Activated CD4-positive, alpha-beta T cell treated with anti-CD3 and anti-CD28 coated beads, Interleukin-2, amount 10 ng/mL, durations not matched to agents 24 days and 14 days (primary cell): ENCODE results near the gene PRKACA. TPM values are rescaled to one million over a fixed set of nuclear protein-coding genes. Genes with fewer than 3 reads are reported as not detected.

Experiments used
- DNase-seq: peaks from one replicate; pipeline ENCODE4 v3.0.0; 2022
- H3K27ac Mint-ChIP-seq: one replicate; pipeline ENCODE4 v1.8.0; 2022; ENCODE audit warnings: mild to moderate bottlenecking, mixed read lengths
- H3K27me3 Mint-ChIP-seq: one replicate; pipeline ENCODE4 v1.8.0; 2022; ENCODE audit warnings: mixed read lengths
- H3K36me3 Mint-ChIP-seq: one replicate; pipeline ENCODE4 v1.8.0; 2022; ENCODE audit warnings: low read depth, mild to moderate bottlenecking, mixed read lengths
- H3K4me1 Mint-ChIP-seq: one replicate; pipeline ENCODE4 v1.8.0; 2021; ENCODE audit warnings: mixed read lengths
- H3K4me3 Mint-ChIP-seq: one replicate; pipeline ENCODE4 v1.8.0; 2022; ENCODE audit warnings: mild to moderate bottlenecking, moderate library complexity, mixed read lengths
- H3K9me3 Mint-ChIP-seq: one replicate; pipeline ENCODE4 v1.8.0; 2021; ENCODE audit warnings: mixed read lengths
- intact Hi-C: fragments of 100-400 bp; cut with micrococcal nuclease; formaldehyde crosslinking; loops from one replicate; pipeline ENCODE4 v1.15.1; 2023
- total RNA-seq: library from RNA; stranded (reverse); gene quantifications from 2 replicates; pipeline ENCODE4 v1.2.3, GENCODE V29; 2022

Gene PRKACA
- total RNA-seq, 1 donor from 2014 or later: 64.7 TPM

- peaks cover 19% of the 10 kb centered on the region for H3K4me1 Mint-ChIP-seq
- intact Hi-C loops: loop anchor here (2.0 kb wide), 1 partner anchor 47 kb away; the partner anchor contains the start of gene ASF1B
- H3K9me3 Mint-ChIP-seq: peaks cover 5% of the 10 kb centered on the region
- H3K27ac Mint-ChIP-seq: peak overlapping the region; percentile 76
- H3K36me3 Mint-ChIP-seq: peaks cover 43% of the 10 kb centered on the region
- peak; percentile 85 for DNase-seq
- no peaks in the 10 kb centered on the region for H3K27me3 Mint-ChIP-seq
- H3K4me3 Mint-ChIP-seq: peak overlapping the region; percentile 78
These were observed 27.7 kb downstream of the PRKACA start for GRCh38 chr19:14089662-14090508.

DNA sequence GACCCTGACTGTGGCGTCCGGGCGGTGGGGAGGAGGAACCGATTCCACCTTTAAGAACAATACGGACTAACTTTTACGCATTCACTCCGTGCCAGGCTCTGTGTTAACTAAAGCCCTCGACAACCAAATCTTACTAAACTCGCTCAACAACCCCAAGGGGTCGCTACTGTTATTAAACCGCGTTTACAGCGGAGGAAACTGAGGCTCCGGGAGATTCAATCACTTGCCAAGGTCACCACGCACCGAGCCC, 28.2 kb downstream of the PRKACA start:
- Mint-ChIP-seq H3K27ac (peak overlapping the region; percentile 67), H3K9me3 (peaks cover 5% of the 10 kb centered on the region), H3K36me3 (peaks cover 39% of the 10 kb centered on the region), H3K4me1 (peaks cover 18% of the 10 kb centered on the region), H3K4me3 (peak overlapping the region; percentile 76), H3K27me3 (no peaks in the 10 kb centered on the region)
- DNase-seq: no peak
- intact Hi-C loops: no loop called here

DNA sequence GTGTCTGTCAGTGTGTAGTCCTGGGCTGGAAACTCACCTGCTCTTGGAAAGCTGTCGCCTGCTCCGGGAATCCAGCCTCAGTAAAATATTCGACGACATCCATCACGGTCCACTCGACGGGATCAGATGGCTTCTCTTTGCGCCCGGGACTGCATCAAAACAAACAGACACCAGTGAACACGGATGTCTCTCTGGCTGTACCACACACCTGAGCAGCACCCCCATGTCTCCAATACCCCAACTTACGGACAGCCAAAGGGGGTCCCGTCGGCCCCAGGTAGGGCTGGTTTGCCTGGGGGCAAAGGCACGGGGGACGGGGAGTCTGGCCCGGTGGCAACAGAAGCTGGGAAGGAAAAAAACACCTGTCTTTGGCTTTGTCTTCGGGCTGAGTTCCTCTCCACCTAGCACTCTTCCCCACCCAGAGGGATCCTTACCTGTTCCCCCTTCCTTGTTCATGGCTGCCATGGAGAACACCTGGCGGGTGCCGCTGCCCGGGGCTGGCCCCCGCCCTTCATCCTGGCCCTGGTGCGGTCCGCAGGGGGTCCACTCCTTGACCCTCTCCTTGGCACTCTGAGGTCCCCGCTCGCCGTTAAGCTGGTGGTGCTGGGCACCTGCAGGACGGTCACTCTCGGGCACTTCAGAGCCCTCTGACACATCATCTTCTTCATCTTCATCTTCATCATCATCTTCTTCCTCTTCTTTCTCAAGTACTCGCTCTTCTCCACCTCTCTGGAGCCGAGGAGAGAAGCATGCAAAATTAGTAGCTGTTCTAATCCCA, 28.7 kb downstream of the PRKACA start:
- Mint-ChIP-seq H3K4me3 (peak overlapping the region; percentile 76), H3K4me1 (peaks cover 18% of the 10 kb centered on the region), H3K27me3 (no peaks in the 10 kb centered on the region), H3K36me3 (peaks cover 39% of the 10 kb centered on the region), H3K27ac (peak overlapping the region; percentile 67), H3K9me3 (peaks cover 5% of the 10 kb centered on the region)
- DNase-seq: peak; percentile 60
- intact Hi-C loops: no loop called here

GRCh38 chr19:14086098-14086497, 31.5 kb downstream of the PRKACA start:
- Mint-ChIP-seq H3K9me3 (no peaks in the 10 kb centered on the region), H3K4me1 (peaks cover 20% of the 10 kb centered on the region)

GRCh38 chr19:14085309-14085995, 32.1 kb downstream of the PRKACA start, which contains the start of gene C19orf67:
C19orf67 (minus strand) TSS chr19:14085783; CDS start chr19:14085627, 156 bp downstream.
- no peak within 1 kb of the TSS for H3K4me3 Mint-ChIP-seq
- H3K36me3 Mint-ChIP-seq: peaks cover 25% of the 10 kb centered on the region
- no peak within 1 kb of the TSS for H3K27ac Mint-ChIP-seq
- H3K27me3 Mint-ChIP-seq: no peaks in the 10 kb centered on the region
- peaks cover 20% of the 10 kb centered on the region for H3K4me1 Mint-ChIP-seq
- intact Hi-C loops: no loop called here
- no peaks in the 10 kb centered on the region for H3K9me3 Mint-ChIP-seq
- DNase-seq: no peak

More at GRCh38 chr19:14086098-14086497, 31.5 kb downstream of the PRKACA start:
- Mint-ChIP-seq H3K27me3 (no peaks in the 10 kb centered on the region), H3K27ac (no peak overlapping the region), H3K36me3 (peaks cover 25% of the 10 kb centered on the region), H3K4me3 (no peak overlapping the region)
- intact Hi-C loops: no loop called here
- DNase-seq: no peak

- Mint-ChIP-seq H3K9me3 (no peaks in the 10 kb centered on the region), H3K27me3 (no peaks in the 10 kb centered on the region), H3K4me1 (peaks cover 17% of the 10 kb centered on the region), H3K4me3 (peak overlapping the region; percentile 96), H3K36me3 (peaks cover 11% of the 10 kb centered on the region), H3K27ac (no peak overlapping the region)
- no peak for DNase-seq
- intact Hi-C loops: loop anchor here (5.0 kb wide), 1 partner anchor 55 kb away; the partner anchor contains the start of gene ASF1B
These were observed 34.9 kb downstream of the PRKACA start for GRCh38 chr19:14082675-14082960.

DNA sequence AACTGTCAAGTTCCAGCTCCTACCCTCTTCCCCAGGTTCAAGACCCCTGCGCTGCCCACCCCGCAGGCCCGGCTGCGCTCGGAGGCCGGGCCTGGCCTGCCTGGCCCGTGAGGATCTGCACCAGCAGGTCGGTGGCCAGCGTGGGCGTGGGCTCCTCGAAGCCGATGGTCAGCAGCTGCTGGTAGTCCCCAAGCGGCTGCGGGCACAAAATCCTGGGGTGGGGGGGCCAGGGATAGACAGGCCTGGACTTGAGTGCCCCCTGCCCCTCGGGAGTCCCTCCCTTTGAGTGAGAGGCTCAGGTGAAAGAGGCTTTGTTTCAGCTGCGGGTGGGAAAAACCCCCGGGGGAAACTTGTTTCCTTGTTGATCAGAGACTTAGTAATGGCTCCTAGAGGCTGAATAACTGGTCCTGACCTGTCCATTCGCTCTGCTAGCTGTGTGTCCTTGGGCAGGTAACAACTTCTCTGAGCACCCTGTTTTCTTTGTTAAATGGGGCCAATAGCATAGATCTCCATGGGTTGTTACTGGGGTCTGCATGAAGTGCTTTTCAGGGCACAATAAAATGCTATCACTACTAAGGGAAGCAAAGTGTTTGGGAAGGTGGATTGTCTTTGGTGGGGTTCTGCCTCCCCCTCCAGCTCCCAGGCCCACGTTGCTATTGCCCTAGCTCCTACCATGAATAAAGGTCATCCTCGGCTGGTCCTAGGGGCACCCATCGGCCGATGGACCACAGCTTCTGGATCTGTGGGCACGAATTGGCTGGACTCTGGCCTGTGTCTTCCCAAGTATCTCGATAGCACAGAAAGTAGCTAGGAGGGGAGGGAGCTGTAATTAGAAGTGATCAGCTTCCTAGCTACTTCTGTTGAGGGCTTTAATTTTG, 35.5 kb downstream of the PRKACA start:
- no peaks in the 10 kb centered on the region for H3K9me3 Mint-ChIP-seq
- H3K4me3 Mint-ChIP-seq: peak overlapping the region; percentile 96
- intact Hi-C loops: loop anchor here (1.0 to 5.0 kb wide), 6 partner anchors 9 to 931 kb away; partner anchors contain the start of genes ASF1B, DCAF15, IER2 and RFX1
- peaks cover 19% of the 10 kb centered on the region for H3K4me1 Mint-ChIP-seq
- peak overlapping the region; percentile 93 for H3K27ac Mint-ChIP-seq
- peak; percentile 78 for DNase-seq
- H3K27me3 Mint-ChIP-seq: no peaks in the 10 kb centered on the region
- H3K36me3 Mint-ChIP-seq: peaks cover 9% of the 10 kb centered on the region

GRCh38 chr19:14080887-14081796, 36.4 kb downstream of the PRKACA start:
- H3K27ac Mint-ChIP-seq: peak overlapping the region; percentile 93
- intact Hi-C loops: loop anchor here (1.0 to 5.0 kb wide), 6 partner anchors 8 to 930 kb away; partner anchors contain the start of genes ASF1B, DCAF15, IER2 and RFX1
- DNase-seq: peak; percentile 100
- H3K36me3 Mint-ChIP-seq: peaks cover 3% of the 10 kb centered on the region
- no peaks in the 10 kb centered on the region for H3K27me3 Mint-ChIP-seq
- peaks cover 19% of the 10 kb centered on the region for H3K4me1 Mint-ChIP-seq
- H3K4me3 Mint-ChIP-seq: peak overlapping the region; percentile 96
- no peaks in the 10 kb centered on the region for H3K9me3 Mint-ChIP-seq

DNA sequence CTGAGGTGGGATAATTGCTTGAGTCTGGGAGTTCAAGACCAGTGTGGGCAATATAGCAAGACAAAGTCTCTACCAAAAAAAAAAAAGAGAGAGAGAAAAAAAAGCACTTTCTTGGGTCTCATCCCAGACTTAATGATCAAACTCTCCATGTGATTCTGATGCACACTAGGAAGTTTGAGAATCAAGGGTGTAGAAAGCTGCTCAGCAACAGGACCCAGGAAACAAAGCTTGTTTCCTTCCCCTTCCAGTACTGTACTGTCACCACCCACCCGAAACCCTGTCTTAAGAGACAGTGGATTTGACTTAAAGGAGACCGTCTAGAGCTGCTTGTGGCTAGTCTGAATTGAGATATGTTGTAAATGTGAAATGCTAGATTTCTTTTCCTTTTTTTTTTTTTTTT, 39.2 kb downstream of the PRKACA start:
- DNase-seq: no peak
- intact Hi-C loops: loop anchor here (10.0 kb wide), 1 partner anchor 304 kb away; the partner anchor contains the start of gene C19orf53
- no peak overlapping the region for H3K27ac Mint-ChIP-seq
- H3K9me3 Mint-ChIP-seq: no peaks in the 10 kb centered on the region
- H3K4me3 Mint-ChIP-seq: no peak overlapping the region
- H3K4me1 Mint-ChIP-seq: peaks cover 28% of the 10 kb centered on the region
- peaks cover 3% of the 10 kb centered on the region for H3K27me3 Mint-ChIP-seq
- H3K36me3 Mint-ChIP-seq: peaks cover 2% of the 10 kb centered on the region

DNA sequence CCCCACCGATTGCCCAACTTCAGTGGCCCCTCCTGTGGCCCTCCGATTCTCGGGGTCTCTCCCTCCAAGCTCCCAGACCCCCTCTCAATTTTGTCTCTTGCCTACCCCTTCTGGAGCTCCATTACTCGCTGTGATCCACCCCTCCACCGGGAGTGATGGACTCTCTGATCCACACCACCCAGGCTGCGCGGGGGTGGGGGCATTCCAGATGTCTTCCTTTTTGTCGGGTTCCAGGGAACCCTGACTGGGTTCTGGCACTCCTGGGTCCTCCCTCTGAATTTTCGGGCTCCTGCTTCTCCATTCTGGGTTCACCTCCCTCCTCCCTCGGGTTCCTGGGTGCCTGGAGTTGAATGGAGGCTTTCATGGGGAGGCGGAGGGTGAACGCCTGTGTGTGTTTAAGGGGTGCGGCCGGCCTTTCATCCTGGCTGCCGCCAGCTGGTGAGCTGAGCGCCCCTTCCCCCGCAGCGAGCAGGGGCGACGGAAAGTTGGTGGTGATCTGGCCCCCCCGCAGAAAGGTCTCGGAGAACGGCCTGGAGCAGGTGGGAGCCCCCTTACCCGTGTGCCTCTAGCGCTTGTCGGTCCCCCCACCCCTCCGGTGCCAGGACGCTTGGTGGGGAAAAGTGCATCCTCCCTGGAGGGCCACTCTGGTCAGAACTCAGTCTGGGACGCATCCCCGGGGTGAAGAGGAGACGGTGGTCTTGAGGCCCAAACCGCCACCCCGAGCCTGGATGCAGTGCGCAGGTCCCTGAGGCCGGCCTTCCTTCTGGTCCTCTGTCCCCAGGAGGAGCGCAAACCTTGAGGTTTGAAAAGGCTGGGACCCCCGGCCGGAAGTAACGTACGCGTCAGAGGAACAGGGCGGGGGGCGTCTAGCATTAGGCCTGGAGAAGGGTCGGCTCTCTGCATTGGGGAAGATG, 43.4 kb downstream of the PRKACA start:
- Mint-ChIP-seq H3K9me3 (no peaks in the 10 kb centered on the region), H3K27me3 (peaks cover 6% of the 10 kb centered on the region), H3K4me3 (peak overlapping the region; percentile 99), H3K36me3 (peaks cover 2% of the 10 kb centered on the region), H3K4me1 (peaks cover 16% of the 10 kb centered on the region), H3K27ac (peak overlapping the region; percentile 99)
- intact Hi-C loops: loop anchor here (1.0 to 10.0 kb wide), 7 partner anchors 7 to 299 kb away; partner anchors contain the start of genes C19orf53 and RFX1
- DNase-seq: peak; percentile 83

DNA sequence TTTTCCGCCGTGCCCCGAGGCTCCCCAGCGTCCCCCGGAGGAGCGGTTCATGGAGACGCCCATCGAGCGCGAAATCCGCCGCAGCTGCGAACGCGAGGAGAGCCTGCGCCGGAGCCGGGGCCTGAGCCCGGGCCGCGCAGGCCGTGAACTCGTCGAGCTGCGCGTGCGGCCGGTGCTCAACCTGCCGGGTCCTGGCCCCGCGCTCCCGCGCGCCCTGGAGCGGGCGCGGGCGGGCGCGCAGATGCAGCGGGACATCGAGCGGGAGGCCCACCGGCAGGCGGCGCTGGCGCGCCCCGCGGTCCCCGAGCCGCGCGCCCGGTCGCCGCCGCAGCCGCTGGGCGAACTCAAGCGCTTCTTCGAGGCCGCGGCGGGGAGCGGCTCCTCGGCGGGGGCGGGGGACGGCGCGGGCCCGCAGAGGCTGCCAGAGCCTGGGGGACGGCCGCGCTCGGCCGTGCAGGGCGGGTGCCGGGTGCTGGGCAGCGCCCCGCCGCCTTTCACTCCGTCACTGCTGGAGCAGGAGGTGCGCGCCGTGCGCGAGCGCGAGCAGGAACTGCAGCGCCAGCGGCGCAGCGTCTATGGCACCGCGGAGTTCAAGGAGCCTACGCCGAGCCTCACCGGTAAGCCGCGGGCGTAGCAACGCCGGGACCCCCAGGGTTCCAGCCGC, 44.2 kb downstream of the PRKACA start:
- H3K36me3 Mint-ChIP-seq: peaks cover 2% of the 10 kb centered on the region
- peaks cover 16% of the 10 kb centered on the region for H3K4me1 Mint-ChIP-seq
- intact Hi-C loops: loop anchor here (1.0 to 10.0 kb wide), 6 partner anchors 8 to 299 kb away; partner anchors contain the start of genes C19orf53 and RFX1
- no peaks in the 10 kb centered on the region for H3K9me3 Mint-ChIP-seq
- peaks cover 6% of the 10 kb centered on the region for H3K27me3 Mint-ChIP-seq
- H3K27ac Mint-ChIP-seq: peak overlapping the region; percentile 99
- DNase-seq: peak; percentile 94
- peak overlapping the region; percentile 99 for H3K4me3 Mint-ChIP-seq
